Fibroblast of lung (primary cell): ENCODE data around the gene OTOP2. TPM values are rescaled to one million over a fixed set of nuclear protein-coding genes. Genes with fewer than 3 reads are reported as not detected.

Experiments
- DNase-seq, 2 donors: peaks; one replicate each; pipeline versions ENCODE4 v3.0.0 to v3.0.0-alpha.2; 2010; ENCODE audit warnings: low read depth in 2 of 2
- H2AFZ ChIP-seq: 2 replicates; pipeline ENCODE4 v1.5.1; 2012; ENCODE audit warnings: low read length, control low read depth, inconsistent platforms
- H3K27ac ChIP-seq: 2 replicates; pipeline ENCODE4 v1.5.1; 2011; ENCODE audit warnings: low read length, control low read depth; ENCODE audit not compliant: insufficient read depth
- H3K27me3 ChIP-seq: 2 replicates; pipeline ENCODE4 v1.5.1; 2011; ENCODE audit warnings: mild to moderate bottlenecking, low read length; ENCODE audit not compliant: control insufficient read depth, insufficient read depth
- H3K36me3 ChIP-seq: 2 replicates; pipeline ENCODE4 v1.5.1; 2011; ENCODE audit warnings: low read length; ENCODE audit not compliant: control insufficient read depth, insufficient read depth
- H3K4me1 ChIP-seq: 2 replicates; pipeline ENCODE4 v1.5.1; 2011; ENCODE audit warnings: low read length; ENCODE audit not compliant: control insufficient read depth, insufficient read depth; ENCODE audit errors: extremely low read depth
- H3K4me2 ChIP-seq: 2 replicates; pipeline ENCODE4 v1.5.1; 2011; ENCODE audit warnings: low read length, control low read depth; ENCODE audit not compliant: insufficient read depth; ENCODE audit errors: extremely low read depth
- H3K4me3 ChIP-seq, 4 experiments: fragments of 200-600 bp in 1 of 4; sonication (generic) in 1 of 4; replicated peaks in 1 of 4; 2 replicates each; pipeline ENCODE4 v1.5.1; 2011 to 2016; ENCODE audit warnings: low read length in 4 of 4, low read depth in 3 of 4, mild to moderate bottlenecking in 3 of 4, control low read depth in 2 of 4, inconsistent platforms in 1 of 4, mixed read lengths in 1 of 4; ENCODE audit not compliant: insufficient read depth in 1 of 4; ENCODE audit errors: control extremely low read depth in 1 of 4
- H3K79me2 ChIP-seq: 2 replicates; pipeline ENCODE4 v1.5.1; 2012; ENCODE audit warnings: mild to moderate bottlenecking, low read length, inconsistent platforms; ENCODE audit not compliant: control insufficient read depth, insufficient read depth
- H3K9ac ChIP-seq: 2 replicates; pipeline ENCODE4 v1.5.1; 2011; ENCODE audit warnings: mild to moderate bottlenecking, low read length, control low read depth; ENCODE audit not compliant: insufficient read depth
- H3K9me3 ChIP-seq: 2 replicates; pipeline ENCODE4 v1.5.1; 2012; ENCODE audit warnings: low read depth, low read length; ENCODE audit not compliant: control insufficient read depth, insufficient read depth
- H4K20me1 ChIP-seq: 2 replicates; pipeline ENCODE4 v1.5.1; 2011; ENCODE audit warnings: low read length; ENCODE audit not compliant: control insufficient read depth, insufficient read depth; ENCODE audit errors: extremely low read depth
- CTCF ChIP-seq, 2 donors: IDR thresholded peaks in 1 of 2; conservative IDR thresholded peaks in 1 of 2; 1 replicate in 1 of 2; 2 replicates in 1 of 2; pipeline ENCODE4 v1.5.1; 2011 to 2012; ENCODE audit warnings: low read length in 2 of 2, control low read depth in 1 of 2, inconsistent platforms in 1 of 2, low read depth in 1 of 2, mild to moderate bottlenecking in 1 of 2
- EZH2 ChIP-seq: IDR thresholded peaks from 2 replicates; pipeline ENCODE4 v1.5.1; 2012; ENCODE audit warnings: low read length, control low read depth, mild to moderate bottlenecking; ENCODE audit errors: missing control alignments
- polyA plus RNA-seq, 2 donors: library from polyadenylated mRNA; depleted of rRNA in 1 of 2; stranded (reverse) in 1 of 2; unstranded in 1 of 2; fragments of >200 nt; gene quantifications; 2 replicates each; pipeline ENCODE4 v1.2.1, GENCODE V29; 2011 to 2012; ENCODE audit warnings: missing spikeins in 1 of 2
- total RNA-seq: library from RNA; depleted of rRNA; stranded (reverse); fragments of >200 nt; gene quantifications from 2 replicates; pipeline ENCODE4 v1.2.1, GENCODE V29; 2014

Gene OTOP2
- total and polyA plus RNA-seq, 2 donors (not counting 1 experiment from before 2014, with no cell fraction given) = not detected

DNA sequence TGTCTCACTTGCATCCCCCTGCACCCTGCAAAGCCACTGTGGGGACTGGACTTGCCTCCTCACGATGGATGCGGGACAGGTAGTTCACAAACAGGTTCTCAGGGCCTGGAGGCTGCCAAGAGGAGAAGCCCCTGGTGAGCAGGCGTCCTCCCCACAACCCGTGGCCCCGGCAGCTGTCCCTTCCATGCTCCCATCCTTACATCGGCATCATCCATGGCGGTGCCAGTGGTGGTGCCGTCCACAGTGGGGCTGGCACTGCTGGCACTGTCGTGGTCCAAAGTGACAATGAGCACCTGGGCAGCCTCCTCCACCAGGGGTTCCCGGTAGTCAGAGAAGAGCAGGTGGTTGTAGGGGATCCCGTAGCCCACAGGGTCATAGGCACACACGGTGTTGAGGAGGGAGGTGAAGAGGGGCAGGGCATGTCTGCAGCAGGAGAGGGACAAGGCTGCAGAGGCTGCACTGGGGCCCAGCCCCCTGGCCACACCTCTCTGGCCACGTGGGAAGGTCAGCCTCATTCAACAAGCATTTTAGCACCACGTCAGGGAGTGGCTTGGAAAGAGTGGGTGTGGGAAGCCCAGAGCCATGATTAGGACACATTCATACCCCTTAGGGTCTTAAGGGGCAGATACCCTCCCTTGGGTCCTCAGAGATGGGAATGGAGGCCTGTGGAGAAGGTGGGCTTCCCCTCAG, 35.9 kb downstream of the OTOP2 start:
- Histone ChIP-seq H3K79me2 (no peaks in the 10 kb centered on the region), H3K4me3 (no peak overlapping the region), H4K20me1 (no peaks in the 10 kb centered on the region), H3K9me3 (no peaks in the 10 kb centered on the region), H2AFZ (no peak overlapping the region), H3K4me1 (no peaks in the 10 kb centered on the region), H3K9ac (no peak overlapping the region), H3K27ac (no peak overlapping the region), H3K4me2 (no peak overlapping the region), H3K36me3 (no peaks in the 10 kb centered on the region), H3K27me3 (peaks cover 4% of the 10 kb centered on the region)
- TF ChIP-seq EZH2 = no peak
- TF ChIP-seq CTCF (conservative IDR thresholded peaks at IDR 0.05 in 1 of 2, IDR thresholded peaks at IDR 0.05 in 1 of 2; ENCODE audit: low read depth in 1 of 2, low read length in 2 of 2) = no peak
- DNase-seq = peak in 1 of 2 donors; percentile 48

DNA sequence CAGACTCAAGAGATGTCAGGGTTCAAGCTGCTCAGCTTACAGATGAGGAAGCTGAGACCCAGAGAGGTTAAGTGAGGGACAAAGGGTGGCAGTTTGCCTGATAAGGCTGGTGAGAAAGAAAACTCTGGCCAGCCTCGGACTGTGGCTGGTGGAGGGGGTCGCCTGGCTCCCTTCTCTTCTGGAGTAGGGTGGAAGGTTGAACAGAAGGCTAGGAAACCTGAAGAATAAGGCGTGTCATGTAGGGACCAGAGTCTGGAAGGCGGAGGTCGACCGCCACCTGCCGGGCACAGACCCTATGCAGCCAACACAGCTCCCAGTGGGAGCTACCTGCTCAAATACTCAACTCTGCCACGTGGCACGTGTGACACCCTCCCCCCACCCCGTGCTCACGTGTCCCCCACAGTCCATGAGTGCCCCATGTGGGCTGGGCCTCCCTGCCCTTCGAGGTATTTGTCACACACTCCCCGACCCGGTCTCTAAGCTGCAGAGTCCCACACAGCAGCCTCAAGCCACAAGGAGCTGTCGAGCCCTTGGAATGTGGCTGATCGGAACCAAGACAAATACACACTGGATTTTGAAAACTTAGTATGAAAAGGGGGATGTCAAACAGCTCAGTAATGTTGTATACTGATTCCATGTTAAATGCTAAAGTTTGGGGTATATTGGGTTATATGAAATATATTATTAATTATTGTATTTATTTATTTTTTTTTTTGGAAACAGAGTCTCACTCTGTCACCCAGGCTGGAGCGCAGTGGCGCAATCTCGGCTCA, 36.7 kb downstream of the OTOP2 start:
- Histone ChIP-seq H3K9me3 (no peaks in the 10 kb centered on the region), H4K20me1 (no peaks in the 10 kb centered on the region), H3K27ac (no peak overlapping the region), H3K36me3 (no peaks in the 10 kb centered on the region), H3K9ac (no peak overlapping the region), H3K4me1 (no peaks in the 10 kb centered on the region), H3K79me2 (no peaks in the 10 kb centered on the region), H3K4me3 (no peak overlapping the region), H3K4me2 (no peak overlapping the region), H3K27me3 (peaks cover 2% of the 10 kb centered on the region), H2AFZ (no peak overlapping the region)
- TF ChIP-seq CTCF (conservative IDR thresholded peaks at IDR 0.05 in 1 of 2, IDR thresholded peaks at IDR 0.05 in 1 of 2; ENCODE audit: low read depth in 1 of 2, low read length in 2 of 2) = peak; percentile 21 to 62
- TF ChIP-seq EZH2 = no peak
- DNase-seq = peak; percentile 29 to 38

DNA sequence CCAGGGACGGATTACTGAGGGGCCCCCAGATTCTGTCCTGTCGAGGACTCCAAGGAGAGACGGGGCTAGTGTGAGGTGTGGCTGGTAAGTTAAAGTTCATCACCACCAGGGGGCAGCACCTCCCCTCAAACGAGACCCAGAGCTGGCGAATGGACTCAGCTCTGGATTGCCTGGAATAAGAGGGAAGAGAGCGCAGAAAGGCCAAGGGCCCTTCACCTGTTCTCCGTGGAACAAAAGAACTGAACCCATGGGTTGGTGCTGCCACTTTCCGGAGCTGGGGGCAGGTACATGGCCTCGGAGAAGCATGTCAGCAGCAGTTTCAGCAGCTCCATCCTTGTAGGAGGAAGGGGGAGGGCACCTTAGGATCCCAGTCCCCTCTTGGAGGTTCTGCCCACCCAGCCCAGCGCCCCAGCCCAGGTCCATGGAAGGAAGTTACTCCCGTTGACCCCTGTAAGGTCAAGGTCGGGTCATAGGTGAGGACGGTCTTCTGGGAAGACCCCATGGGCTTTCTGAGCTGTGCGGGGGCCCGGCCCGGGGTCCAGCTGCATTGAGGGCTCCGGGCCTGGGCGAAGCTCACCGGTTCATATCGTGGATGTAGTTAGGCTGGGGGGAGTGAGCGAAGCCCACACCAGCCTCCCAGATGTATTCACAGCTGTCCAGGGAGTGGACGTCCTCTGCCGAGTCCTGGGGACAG, 37.7 kb downstream of the OTOP2 start:
- Histone ChIP-seq H3K9me3 (no peaks in the 10 kb centered on the region), H3K4me1 (no peaks in the 10 kb centered on the region), H3K4me3 (no peak overlapping the region), H3K27ac (no peak overlapping the region), H3K79me2 (no peaks in the 10 kb centered on the region), H3K4me2 (no peak overlapping the region), H3K27me3 (no peaks in the 10 kb centered on the region), H4K20me1 (no peaks in the 10 kb centered on the region), H3K9ac (no peak overlapping the region), H3K36me3 (no peaks in the 10 kb centered on the region), H2AFZ (no peak overlapping the region)
- TF ChIP-seq EZH2 (no peak), CTCF (conservative IDR thresholded peaks at IDR 0.05 in 1 of 2, IDR thresholded peaks at IDR 0.05 in 1 of 2; ENCODE audit: low read depth in 1 of 2, low read length in 2 of 2) (peak; percentile 64 to 68)
- peak; percentile 70 to 85 for DNase-seq
